ENCODE measurements around the gene IFNA5.

Gene IFNA5

DNA sequence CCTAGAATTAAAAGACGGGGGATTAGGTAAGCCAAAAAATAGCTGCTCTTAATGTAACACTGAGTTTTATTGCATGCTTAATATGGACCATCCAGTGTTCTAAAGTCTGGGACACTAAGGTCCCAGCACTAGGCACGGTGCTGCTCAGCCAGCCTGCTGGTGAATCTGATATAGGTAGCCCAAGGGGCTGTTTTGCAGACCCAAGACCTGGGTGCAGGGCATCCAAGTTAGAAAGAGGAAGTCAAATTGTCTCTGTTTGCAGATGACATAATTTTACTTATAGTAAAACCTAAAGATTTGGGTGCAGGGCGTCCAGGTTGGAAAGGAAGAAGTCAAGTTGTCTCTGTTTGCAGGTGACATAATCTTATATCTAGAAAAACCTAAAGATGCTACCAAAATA, 17.8 kb downstream of the IFNA5 start:
- H3K27me3 ChIP-seq (ENCODE audit: insufficient read depth, low read depth, severe bottlenecking), result no peaks in the 10 kb centered on the region

DNA sequence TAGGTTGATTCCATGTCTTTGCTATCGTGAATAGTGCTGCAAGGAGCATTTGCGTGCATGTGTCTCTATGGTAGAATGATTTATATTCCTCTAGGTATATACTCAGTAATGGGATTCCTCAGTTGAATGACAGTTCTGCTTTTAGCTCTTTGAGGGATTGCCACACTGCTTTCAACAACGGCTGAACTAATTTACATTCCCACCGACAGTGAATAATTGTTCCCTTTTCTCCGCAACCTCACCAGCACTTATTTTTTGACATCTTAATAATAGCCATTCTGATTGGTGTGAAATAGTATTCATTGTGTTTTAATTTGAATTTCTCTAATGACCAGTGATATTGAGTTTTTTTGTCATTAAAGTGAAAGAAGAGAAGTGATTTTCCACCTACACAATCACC, 18.5 kb downstream of the IFNA5 start:
- Histone ChIP-seq H3K36me3 (no peaks in the 10 kb centered on the region), H3K27me3 (ENCODE audit: insufficient read depth, low read depth, severe bottlenecking) (no peaks in the 10 kb centered on the region), H3K4me3 (ENCODE audit: low read depth, low read length) (no peak overlapping the region), H3K9me3 (ENCODE audit: severe bottlenecking) (no peaks in the 10 kb centered on the region), H3K27ac (no peak overlapping the region)
- DNase-seq, result no peak
- TF ChIP-seq, protein P1, sequence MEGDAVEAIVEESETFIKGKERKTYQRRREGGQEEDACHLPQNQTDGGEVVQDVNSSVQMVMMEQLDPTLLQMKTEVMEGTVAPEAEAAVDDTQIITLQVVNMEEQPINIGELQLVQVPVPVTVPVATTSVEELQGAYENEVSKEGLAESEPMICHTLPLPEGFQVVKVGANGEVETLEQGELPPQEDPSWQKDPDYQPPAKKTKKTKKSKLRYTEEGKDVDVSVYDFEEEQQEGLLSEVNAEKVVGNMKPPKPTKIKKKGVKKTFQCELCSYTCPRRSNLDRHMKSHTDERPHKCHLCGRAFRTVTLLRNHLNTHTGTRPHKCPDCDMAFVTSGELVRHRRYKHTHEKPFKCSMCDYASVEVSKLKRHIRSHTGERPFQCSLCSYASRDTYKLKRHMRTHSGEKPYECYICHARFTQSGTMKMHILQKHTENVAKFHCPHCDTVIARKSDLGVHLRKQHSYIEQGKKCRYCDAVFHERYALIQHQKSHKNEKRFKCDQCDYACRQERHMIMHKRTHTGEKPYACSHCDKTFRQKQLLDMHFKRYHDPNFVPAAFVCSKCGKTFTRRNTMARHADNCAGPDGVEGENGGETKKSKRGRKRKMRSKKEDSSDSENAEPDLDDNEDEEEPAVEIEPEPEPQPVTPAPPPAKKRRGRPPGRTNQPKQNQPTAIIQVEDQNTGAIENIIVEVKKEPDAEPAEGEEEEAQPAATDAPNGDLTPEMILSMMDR (IDR thresholded peaks at IDR 0.05; ENCODE audit: low read depth, low read length), result no peak

More for the DNA sequence above, 17.8 kb downstream of the IFNA5 start:
- H3K4me3 ChIP-seq (ENCODE audit: low read depth, low read length), result no peak overlapping the region
- TF ChIP-seq, protein P1 (IDR thresholded peaks at IDR 0.05; ENCODE audit: low read depth, low read length), result no peak
- H3K9me3 ChIP-seq (ENCODE audit: severe bottlenecking), result no peaks in the 10 kb centered on the region
- H3K27ac ChIP-seq, result no peak overlapping the region
- no peak for DNase-seq
- no peaks in the 10 kb centered on the region for H3K36me3 ChIP-seq

DNA sequence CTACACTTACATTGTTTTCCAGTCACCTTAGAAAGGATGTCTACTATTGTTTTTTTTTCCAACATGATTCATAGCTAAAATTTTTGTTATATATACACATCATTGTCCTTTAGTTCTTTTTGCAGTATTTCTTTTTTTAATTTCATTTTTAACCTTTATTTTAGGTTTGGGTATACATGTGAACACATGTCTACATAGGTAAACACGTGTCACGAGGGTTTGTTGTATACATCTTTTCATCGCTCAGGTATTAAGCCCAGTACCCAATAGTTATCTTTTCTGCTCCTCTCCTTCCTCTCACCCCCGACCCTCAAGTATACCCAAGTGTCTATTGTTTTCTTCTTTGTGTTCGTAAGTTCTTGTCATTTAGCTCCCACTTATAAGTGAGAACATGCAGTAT, 19.0 kb downstream of the IFNA5 start:
- Histone ChIP-seq H3K9me3 (ENCODE audit: severe bottlenecking) (no peaks in the 10 kb centered on the region), H3K27me3 (ENCODE audit: insufficient read depth, low read depth, severe bottlenecking) (no peaks in the 10 kb centered on the region), H3K27ac (no peak overlapping the region), H3K4me3 (ENCODE audit: low read depth, low read length) (no peak overlapping the region), H3K36me3 (no peaks in the 10 kb centered on the region)
- no peak for DNase-seq
- TF ChIP-seq, protein P1 (IDR thresholded peaks at IDR 0.05; ENCODE audit: low read depth, low read length), result no peak

DNA sequence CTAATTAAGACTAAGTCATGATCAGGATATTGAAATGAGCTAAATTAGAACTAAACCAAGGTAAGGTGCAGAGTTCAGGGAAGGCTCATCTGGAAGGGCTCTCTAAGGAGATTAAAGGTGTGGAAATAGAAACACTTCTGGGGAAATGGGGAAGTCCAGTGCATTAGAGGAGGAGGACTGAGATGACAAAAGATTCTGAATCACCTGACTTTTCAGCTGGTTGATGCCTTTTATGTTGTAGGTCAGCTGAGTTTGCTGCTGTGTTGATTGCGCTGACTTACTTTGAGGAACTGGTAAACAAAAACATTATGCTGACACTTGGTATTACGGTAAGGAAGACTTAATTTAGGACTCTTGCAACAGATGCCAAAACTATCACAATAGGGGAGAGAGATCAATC, 23.8 kb downstream of the IFNA5 start:
- no peak for DNase-seq
- TF ChIP-seq, protein P1 (IDR thresholded peaks at IDR 0.05; ENCODE audit: low read depth, low read length), result no peak
- H3K4me3 ChIP-seq (ENCODE audit: low read depth, low read length), result no peak overlapping the region

DNA sequence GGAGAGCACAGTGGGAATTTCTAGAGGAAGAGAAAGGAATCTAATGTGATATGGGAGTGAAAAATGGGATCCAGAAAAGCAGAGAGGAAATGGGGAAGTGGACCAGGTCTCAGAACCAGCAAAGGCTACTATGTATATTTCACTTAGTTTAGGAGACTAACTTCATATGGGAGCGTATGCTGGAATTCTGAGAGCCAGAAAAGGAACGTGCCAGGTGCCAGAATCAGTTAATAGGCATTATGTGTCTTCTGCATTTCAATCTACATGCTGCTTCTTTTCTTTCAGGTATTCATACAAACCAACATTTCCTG, 36.8 kb downstream of the IFNA5 start:
- no peak for DNase-seq
- Histone ChIP-seq H3K27me3 (ENCODE audit: insufficient read depth, low read depth, severe bottlenecking) (peaks cover 3% of the 10 kb centered on the region), H3K36me3 (no peaks in the 10 kb centered on the region), H3K9me3 (ENCODE audit: severe bottlenecking) (no peaks in the 10 kb centered on the region), H3K4me3 (ENCODE audit: low read depth, low read length) (no peak overlapping the region), H3K27ac (no peak overlapping the region)
- TF ChIP-seq, protein P1 (IDR thresholded peaks at IDR 0.05; ENCODE audit: low read depth, low read length), result no peak

More for the DNA sequence above, 23.8 kb downstream of the IFNA5 start:
- H3K9me3 ChIP-seq (ENCODE audit: severe bottlenecking), result no peaks in the 10 kb centered on the region
- H3K36me3 ChIP-seq, result no peaks in the 10 kb centered on the region
- H3K27me3 ChIP-seq (ENCODE audit: insufficient read depth, low read depth, severe bottlenecking), result no peaks in the 10 kb centered on the region
- no peak overlapping the region for H3K27ac ChIP-seq

DNA sequence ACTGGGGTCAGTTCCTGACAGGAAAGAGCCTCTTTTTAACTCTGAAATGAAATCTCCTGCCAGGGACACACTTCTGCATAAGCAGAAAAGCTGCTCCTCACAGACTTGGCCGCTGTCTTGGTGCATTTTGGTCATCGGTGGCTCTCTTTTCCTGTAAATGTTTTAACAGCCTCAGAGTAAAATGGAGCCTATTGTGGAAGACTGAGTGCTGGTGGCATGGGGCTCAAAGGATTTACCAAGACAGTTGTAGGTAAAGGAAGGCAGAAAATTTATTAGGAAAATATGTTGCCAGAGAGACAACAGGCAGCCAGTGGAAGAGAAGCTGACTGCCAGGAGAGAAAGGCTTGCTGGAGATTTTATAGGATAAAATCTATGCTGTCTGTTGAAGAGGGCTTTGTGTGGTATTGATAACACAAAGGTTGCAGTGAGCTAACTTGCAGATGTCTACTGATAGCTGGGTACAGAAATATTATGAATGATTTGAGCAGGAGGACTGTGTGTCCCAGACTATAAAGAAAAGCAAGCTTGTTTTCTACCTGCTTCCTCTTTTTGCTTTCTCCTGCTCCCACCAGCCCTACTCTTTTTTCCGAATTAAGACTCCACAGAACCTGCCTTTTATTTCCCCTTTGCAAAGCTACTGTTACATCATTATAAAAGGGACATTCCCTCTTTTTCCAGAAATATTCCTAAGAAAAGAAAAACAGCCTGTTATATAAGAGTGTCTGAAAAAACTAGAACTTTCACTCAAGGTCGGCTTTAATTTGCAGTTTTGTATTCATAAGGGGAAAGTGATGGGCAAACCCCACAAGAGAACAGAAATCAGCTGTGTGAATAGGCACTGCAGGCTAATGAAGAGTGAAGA, 37.4 kb downstream of the IFNA5 start:
- Histone ChIP-seq H3K27ac (no peak overlapping the region), H3K4me3 (ENCODE audit: low read depth, low read length) (no peak overlapping the region), H3K9me3 (ENCODE audit: severe bottlenecking) (no peaks in the 10 kb centered on the region), H3K36me3 (no peaks in the 10 kb centered on the region), H3K27me3 (ENCODE audit: insufficient read depth, low read depth, severe bottlenecking) (peaks cover 3% of the 10 kb centered on the region)
- DNase-seq, result no peak
- TF ChIP-seq, protein P1 (IDR thresholded peaks at IDR 0.05; ENCODE audit: low read depth, low read length), result no peak
